ENCODE data around the gene STAC3.

STAC3 gene

DNA sequence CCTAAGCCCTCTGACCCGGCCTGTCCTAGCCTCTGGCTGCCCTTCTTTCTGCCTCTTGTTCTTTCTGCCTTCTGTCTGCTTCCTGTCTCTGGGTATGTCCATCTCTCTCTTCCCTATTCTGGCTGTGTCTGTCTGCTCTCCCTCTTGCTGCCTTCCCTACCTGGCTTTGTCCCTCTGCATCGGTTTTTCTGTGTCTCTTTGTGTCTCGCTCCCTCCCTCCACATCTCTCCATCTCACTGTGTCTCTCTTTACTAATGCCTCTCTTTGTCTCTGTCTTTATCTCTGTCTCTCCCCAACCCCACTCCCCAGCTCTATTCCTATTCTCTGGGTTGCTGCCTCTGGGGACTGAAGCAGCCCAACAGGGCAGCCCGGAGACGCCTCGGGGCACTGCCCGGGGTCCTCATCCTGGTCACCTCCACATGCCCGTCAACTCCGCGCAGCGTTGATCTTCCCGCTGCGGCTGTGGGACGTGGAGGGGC, 11.4 kb downstream of the STAC3 start:
- peaks cover 1% of the 10 kb centered on the region; the same call in 1 of the 2 replicates for H3K36me3 ChIP-seq (ENCODE audit: insufficient read depth, low read depth, low read length)
- H3K4me3 ChIP-seq (ENCODE audit: low read length): peak overlapping the region; percentile 61; the same call in 1 of the 2 replicates
- peak overlapping the region; percentile 74; the same call in 1 of the 2 replicates for H3K9ac ChIP-seq (ENCODE audit: low read depth, low read length)
- H3K27me3 ChIP-seq (ENCODE audit: insufficient read depth, low read length): peaks cover 99% of the 10 kb centered on the region
- H3K4me1 ChIP-seq (ENCODE audit: insufficient read depth, low read length): peaks cover 12% of the 10 kb centered on the region; the same call in 1 of the 2 replicates
- H3K9me3 ChIP-seq (ENCODE audit: insufficient read depth, low read depth, low read length): no peaks in the 10 kb centered on the region; the same call in 1 of the 2 replicates
- H3K27ac ChIP-seq (ENCODE audit: low read length): no peak overlapping the region

DNA sequence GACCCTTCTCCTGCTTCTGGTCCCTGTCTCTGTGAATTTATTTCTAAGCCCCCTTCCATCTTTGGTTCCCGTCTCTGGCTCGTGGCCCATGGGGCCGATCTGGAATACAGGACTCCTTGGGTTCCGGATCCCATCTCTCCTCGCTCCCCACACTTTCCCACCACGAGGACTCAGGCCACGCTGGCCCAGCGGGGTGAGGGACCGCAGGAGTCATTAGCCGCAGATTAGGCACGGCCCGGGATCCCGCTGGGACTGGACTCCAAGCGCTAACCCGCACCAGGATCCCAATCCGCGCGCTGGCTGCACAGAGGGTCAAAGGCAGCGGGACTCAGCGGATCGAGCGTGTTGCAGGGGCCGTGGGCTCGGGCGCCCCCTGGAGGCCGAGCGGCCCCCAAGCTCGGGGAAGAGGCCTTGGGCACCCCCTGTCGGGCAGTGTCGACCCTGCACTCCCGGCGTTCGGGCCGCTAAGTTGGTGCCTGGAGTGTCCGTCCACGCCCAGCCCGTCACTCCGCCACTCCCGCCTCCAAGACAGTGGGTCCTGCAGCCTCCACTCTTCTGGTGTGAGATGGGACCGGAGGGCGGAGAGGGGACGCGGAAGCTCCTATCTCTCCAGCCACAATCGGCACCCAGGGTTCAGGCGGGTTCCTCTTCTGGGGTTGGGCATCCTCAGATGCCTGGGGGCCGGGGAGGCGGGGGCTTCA, 12.0 kb downstream of the STAC3 start:
- H3K27me3 ChIP-seq (ENCODE audit: insufficient read depth, low read length): peaks cover 99% of the 10 kb centered on the region
- peak overlapping the region; percentile 75 for H3K4me3 ChIP-seq (ENCODE audit: low read length)
- H3K36me3 ChIP-seq (ENCODE audit: insufficient read depth, low read depth, low read length): peaks cover 7% of the 10 kb centered on the region
- no peaks in the 10 kb centered on the region; the same call in 1 of the 2 replicates for H3K9me3 ChIP-seq (ENCODE audit: insufficient read depth, low read depth, low read length)
- H3K27ac ChIP-seq (ENCODE audit: low read length): no peak overlapping the region
- H3K9ac ChIP-seq (ENCODE audit: low read depth, low read length): peak overlapping the region; percentile 74; the same call in 1 of the 2 replicates
- H3K4me1 ChIP-seq (ENCODE audit: insufficient read depth, low read length): peaks cover 12% of the 10 kb centered on the region; the same call in 1 of the 2 replicates

- H3K27me3 ChIP-seq (ENCODE audit: insufficient read depth, low read length): peaks cover 100% of the 10 kb centered on the region
- H3K4me1 ChIP-seq (ENCODE audit: insufficient read depth, low read length): peaks cover 12% of the 10 kb centered on the region; the same call in 1 of the 2 replicates
- H3K9me3 ChIP-seq (ENCODE audit: insufficient read depth, low read depth, low read length): no peaks in the 10 kb centered on the region; the same call in 1 of the 2 replicates
- H3K4me3 ChIP-seq (ENCODE audit: low read length): peak overlapping the region; percentile 75
- H3K36me3 ChIP-seq (ENCODE audit: insufficient read depth, low read depth, low read length): peaks cover 15% of the 10 kb centered on the region
- peak overlapping the region; percentile 14; the same call in 1 of the 2 replicates for H3K9ac ChIP-seq (ENCODE audit: low read depth, low read length)
- H3K27ac ChIP-seq (ENCODE audit: low read length): no peak overlapping the region
Observed at GRCh38 chr12:57237932-57238853, 12.8 kb downstream of the STAC3 start.

DNA sequence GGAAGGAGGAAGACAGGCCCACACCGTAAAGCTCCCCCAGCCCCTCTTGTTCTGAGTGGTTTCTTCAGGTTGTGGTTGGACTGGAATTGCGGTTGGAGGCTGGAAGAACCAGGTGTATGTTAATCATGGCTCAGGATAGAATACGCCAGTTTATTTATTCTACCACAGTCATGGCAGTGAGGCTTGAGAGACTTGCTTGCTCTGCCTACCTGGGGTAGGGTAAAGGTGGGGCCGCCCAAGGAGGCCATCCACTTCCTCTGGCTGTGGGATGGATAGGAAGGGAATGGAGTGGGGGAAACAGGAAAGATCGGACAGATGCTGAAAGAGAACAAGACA, 13.4 kb downstream of the STAC3 start:
- Histone ChIP-seq H3K9me3 (ENCODE audit: insufficient read depth, low read depth, low read length) (no peaks in the 10 kb centered on the region; the same call in 1 of the 2 replicates), H3K27me3 (ENCODE audit: insufficient read depth, low read length) (peaks cover 99% of the 10 kb centered on the region), H3K27ac (ENCODE audit: low read length) (no peak overlapping the region), H3K4me1 (ENCODE audit: insufficient read depth, low read length) (peaks cover 12% of the 10 kb centered on the region; the same call in 1 of the 2 replicates), H3K36me3 (ENCODE audit: insufficient read depth, low read depth, low read length) (peaks cover 22% of the 10 kb centered on the region), H3K4me3 (ENCODE audit: low read length) (peak overlapping the region; percentile 75; the same call in 1 of the 2 replicates), H3K9ac (ENCODE audit: low read depth, low read length) (no peak overlapping the region)

DNA sequence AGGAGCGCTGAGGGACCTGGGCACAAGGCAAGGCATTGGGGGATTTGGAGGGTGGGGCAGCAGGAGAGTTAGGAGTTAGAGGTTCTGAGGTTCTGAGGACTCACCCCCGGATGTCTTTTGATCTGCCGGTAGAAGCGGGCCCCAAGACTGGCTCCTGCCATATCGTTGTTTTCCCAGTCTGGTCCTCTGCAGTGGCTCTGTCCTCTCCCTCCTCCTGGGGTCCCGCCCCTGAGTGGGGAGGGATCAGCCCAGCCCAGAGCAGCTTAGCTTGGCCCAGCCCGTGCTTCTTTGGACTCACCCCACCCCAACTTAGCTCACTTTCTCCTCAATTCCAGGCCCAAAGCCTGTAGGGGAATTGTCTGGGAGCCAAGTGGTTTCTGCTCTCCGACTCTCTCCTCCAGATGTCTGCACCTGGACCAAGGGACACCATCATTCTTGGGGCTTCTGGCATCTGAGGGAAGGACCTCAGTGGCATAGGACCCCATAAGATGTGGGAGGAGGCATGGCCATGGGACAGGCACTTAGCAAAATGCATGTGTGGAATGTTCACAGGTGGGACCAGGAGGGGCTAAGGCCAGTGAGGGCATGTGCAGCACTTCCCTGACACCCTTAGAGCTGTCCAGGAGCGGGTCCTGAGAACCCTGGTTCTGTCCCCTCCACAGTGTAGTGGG, 13.9 kb downstream of the STAC3 start:
- Histone ChIP-seq H3K27ac (ENCODE audit: low read length) (no peak overlapping the region), H3K9ac (ENCODE audit: low read depth, low read length) (no peak overlapping the region), H3K27me3 (ENCODE audit: insufficient read depth, low read length) (peaks cover 94% of the 10 kb centered on the region), H3K4me1 (ENCODE audit: insufficient read depth, low read length) (peaks cover 12% of the 10 kb centered on the region; the same call in 1 of the 2 replicates), H3K9me3 (ENCODE audit: insufficient read depth, low read depth, low read length) (no peaks in the 10 kb centered on the region; the same call in 1 of the 2 replicates), H3K36me3 (ENCODE audit: insufficient read depth, low read depth, low read length) (peaks cover 27% of the 10 kb centered on the region), H3K4me3 (ENCODE audit: low read length) (no peak overlapping the region)

DNA sequence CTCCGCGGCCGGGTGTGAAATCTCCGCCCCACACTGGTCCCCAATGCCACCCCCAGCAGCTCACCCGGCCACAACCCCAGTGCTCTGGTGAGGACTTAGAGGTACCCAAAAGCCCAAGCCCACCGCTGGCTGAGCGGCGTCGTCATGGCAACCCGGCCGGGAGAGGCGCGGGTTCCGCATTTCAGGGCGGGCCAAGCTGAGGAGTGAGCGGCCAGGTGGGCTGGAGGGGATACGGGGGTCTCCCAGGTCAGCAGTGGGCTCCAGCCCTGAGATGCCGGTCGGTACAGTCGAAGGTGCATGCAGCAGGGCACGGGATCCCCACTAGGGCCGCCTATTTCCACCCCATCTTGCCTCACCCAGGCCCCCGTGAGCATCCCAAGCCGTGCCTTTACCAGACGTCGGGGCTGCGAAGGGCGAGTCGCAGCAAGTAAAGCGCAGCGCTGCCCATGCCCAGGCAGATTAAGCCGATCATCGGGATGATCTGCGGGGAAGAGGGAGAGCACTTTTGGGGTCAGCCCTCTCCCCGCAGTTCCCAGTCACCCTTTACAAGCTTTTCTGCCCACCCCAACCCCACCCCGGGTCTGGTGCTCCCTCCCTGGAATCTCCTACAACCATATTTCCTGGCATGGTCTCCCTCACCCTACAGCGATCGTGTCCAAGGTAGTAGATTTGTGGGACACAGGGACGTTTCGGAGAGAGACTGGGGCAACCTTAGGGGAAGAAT, 14.6 kb downstream of the STAC3 start:
- Histone ChIP-seq H3K4me1 (ENCODE audit: insufficient read depth, low read length) (peaks cover 12% of the 10 kb centered on the region; the same call in 1 of the 2 replicates), H3K27me3 (ENCODE audit: insufficient read depth, low read length) (peaks cover 87% of the 10 kb centered on the region), H3K9me3 (ENCODE audit: insufficient read depth, low read depth, low read length) (no peaks in the 10 kb centered on the region; the same call in 1 of the 2 replicates), H3K36me3 (ENCODE audit: insufficient read depth, low read depth, low read length) (peaks cover 34% of the 10 kb centered on the region), H3K4me3 (ENCODE audit: low read length) (no peak overlapping the region), H3K9ac (ENCODE audit: low read depth, low read length) (no peak overlapping the region), H3K27ac (ENCODE audit: low read length) (no peak overlapping the region)

DNA sequence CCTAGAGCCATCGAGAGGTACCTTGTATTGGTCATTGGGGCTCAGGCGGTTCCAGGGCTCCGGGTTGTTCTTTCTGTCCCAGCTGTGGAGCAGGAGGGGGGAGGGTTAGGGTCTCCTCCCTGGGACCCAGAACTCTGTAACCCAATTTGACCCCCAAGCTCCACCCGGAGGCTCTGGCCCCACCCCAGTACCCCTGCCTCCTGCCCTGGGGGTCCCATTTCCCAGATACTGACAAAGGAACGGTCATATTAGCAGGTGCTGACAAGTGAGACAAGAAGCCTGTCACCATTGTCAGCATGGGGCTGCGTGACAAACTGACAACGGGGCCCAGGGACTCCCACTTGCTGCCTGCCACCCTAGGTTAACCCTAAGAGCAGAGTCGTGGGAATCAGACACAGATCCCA, 15.3 kb downstream of the STAC3 start:
- Histone ChIP-seq H3K27ac (ENCODE audit: low read length) (no peak overlapping the region), H3K9ac (ENCODE audit: low read depth, low read length) (no peak overlapping the region), H3K4me1 (ENCODE audit: insufficient read depth, low read length) (peaks cover 16% of the 10 kb centered on the region), H3K9me3 (ENCODE audit: insufficient read depth, low read depth, low read length) (no peaks in the 10 kb centered on the region; the same call in 1 of the 2 replicates), H3K27me3 (ENCODE audit: insufficient read depth, low read length) (peaks cover 81% of the 10 kb centered on the region), H3K36me3 (ENCODE audit: insufficient read depth, low read depth, low read length) (peaks cover 40% of the 10 kb centered on the region), H3K4me3 (ENCODE audit: low read length) (no peak overlapping the region)

- H3K4me3 ChIP-seq (ENCODE audit: low read length): no peak overlapping the region
- H3K4me1 ChIP-seq (ENCODE audit: insufficient read depth, low read length): peaks cover 21% of the 10 kb centered on the region
- H3K9ac ChIP-seq (ENCODE audit: low read depth, low read length): no peak overlapping the region
- H3K27me3 ChIP-seq (ENCODE audit: insufficient read depth, low read length): peaks cover 75% of the 10 kb centered on the region
- no peak overlapping the region for H3K27ac ChIP-seq (ENCODE audit: low read length)
- H3K9me3 ChIP-seq (ENCODE audit: insufficient read depth, low read depth, low read length): no peaks in the 10 kb centered on the region
- peaks cover 42% of the 10 kb centered on the region for H3K36me3 ChIP-seq (ENCODE audit: insufficient read depth, low read depth, low read length)
Observed at GRCh38 chr12:57235017-57235727, 15.8 kb downstream of the STAC3 start.

DNA sequence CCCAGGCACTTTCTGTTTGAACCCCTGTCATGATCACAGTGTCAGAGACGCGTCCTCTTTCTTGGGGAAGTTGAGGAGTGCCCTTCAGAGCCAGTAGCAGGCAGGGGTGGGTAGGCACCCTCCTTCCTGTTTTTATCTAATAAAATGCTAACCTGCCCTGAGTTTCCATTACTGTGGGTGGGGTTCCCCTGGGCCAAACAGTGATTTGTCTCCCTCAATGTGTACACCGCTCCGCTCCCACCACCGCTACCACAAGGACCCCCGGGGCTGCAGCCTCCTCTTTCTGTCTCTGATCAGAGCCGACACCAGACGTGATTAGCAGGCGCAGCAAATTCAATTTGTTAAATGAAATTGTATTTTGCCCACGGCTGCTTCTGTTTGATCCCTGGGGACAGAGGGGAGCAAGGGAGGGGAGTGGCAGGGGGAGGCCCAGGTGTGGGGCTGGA, 16.4 kb downstream of the STAC3 start:
- Histone ChIP-seq H3K9me3 (ENCODE audit: insufficient read depth, low read depth, low read length) (no peaks in the 10 kb centered on the region), H3K27ac (ENCODE audit: low read length) (no peak overlapping the region), H3K4me3 (ENCODE audit: low read length) (no peak overlapping the region), H3K4me1 (ENCODE audit: insufficient read depth, low read length) (peaks cover 19% of the 10 kb centered on the region), H3K27me3 (ENCODE audit: insufficient read depth, low read length) (peaks cover 69% of the 10 kb centered on the region), H3K9ac (ENCODE audit: low read depth, low read length) (no peak overlapping the region), H3K36me3 (ENCODE audit: insufficient read depth, low read depth, low read length) (peaks cover 42% of the 10 kb centered on the region)

DNA sequence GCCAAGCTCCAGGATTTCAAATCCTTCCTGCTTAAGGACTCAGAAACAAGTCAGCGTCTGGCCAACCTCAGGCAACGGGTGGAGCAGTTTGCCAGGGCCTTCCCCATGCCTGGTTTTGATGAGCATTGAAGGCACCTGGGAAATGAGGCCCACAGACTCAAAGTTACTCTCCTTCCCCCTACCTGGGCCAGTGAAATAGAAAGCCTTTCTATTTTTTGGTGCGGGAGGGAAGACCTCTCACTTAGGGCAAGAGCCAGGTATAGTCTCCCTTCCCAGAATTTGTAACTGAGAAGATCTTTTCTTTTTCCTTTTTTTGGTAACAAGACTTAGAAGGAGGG, 16.8 kb downstream of the STAC3 start:
- no peak overlapping the region for H3K9ac ChIP-seq (ENCODE audit: low read depth, low read length)
- no peak overlapping the region for H3K4me3 ChIP-seq (ENCODE audit: low read length)
- H3K27ac ChIP-seq (ENCODE audit: low read length): no peak overlapping the region
- no peaks in the 10 kb centered on the region for H3K9me3 ChIP-seq (ENCODE audit: insufficient read depth, low read depth, low read length)
- H3K36me3 ChIP-seq (ENCODE audit: insufficient read depth, low read depth, low read length): peaks cover 42% of the 10 kb centered on the region
- peaks cover 66% of the 10 kb centered on the region for H3K27me3 ChIP-seq (ENCODE audit: insufficient read depth, low read length)
- H3K4me1 ChIP-seq (ENCODE audit: insufficient read depth, low read length): peaks cover 16% of the 10 kb centered on the region

Data from iPS-20b (cell line).